Left ventricle myocardium superior (tissue), 1 donor: Measurements from ENCODE around the gene RNF151. TPM values are rescaled to one million over a fixed set of nuclear protein-coding genes. Genes with fewer than 3 reads are reported as not detected.

ENCODE experiments used
- total RNA-seq: library from RNA; stranded (reverse); fragmentation: NEBNext Ultra II Directional; extraction: Animal tissue kit (Norgen Biotek cat#: 25700); gene quantifications from one replicate; pipeline ENCODE4 v1.2.1, GENCODE V29; 2021
- donor health status: DM: no; HTN: yes; CAD: no; lungs with severe emphysema.

The RNF151 gene
- total RNA-seq, 1 donor from 2014 or later, result not detected

Other genes starting within 250 kb of the RNF151 start
- gene NME3, start 195.3 kb upstream of the RNF151 start, total RNA-seq, result 38.3 TPM
- gene EME2, start 194.0 kb upstream of the RNF151 start, total RNA-seq, result 8.1 TPM
- gene MRPS34, start 193.7 kb upstream of the RNF151 start, total RNA-seq, result 85.9 TPM
- 40.8 TPM for gene SPSB3, start 184.3 kb upstream of the RNF151 start, total RNA-seq
- gene NUBP2, start 183.9 kb upstream of the RNF151 start, total RNA-seq, result 36.6 TPM
- gene IGFALS, start 173.2 kb upstream of the RNF151 start, total RNA-seq, result not detected
- gene HAGH, start 140.0 kb upstream of the RNF151 start, total RNA-seq, result 182 TPM
- gene FAHD1, start 139.7 kb upstream of the RNF151 start, total RNA-seq, result 30.0 TPM
- not detected for gene MEIOB, start 94.7 kb upstream of the RNF151 start, total RNA-seq
- gene HS3ST6, start 48.4 kb upstream of the RNF151 start, total RNA-seq, result not detected
- 25.9 TPM for gene MSRB1, start 23.7 kb upstream of the RNF151 start, total RNA-seq
- 315 TPM for gene RPL3L, start 12.2 kb upstream of the RNF151 start, total RNA-seq
- 769 TPM for gene NDUFB10, start 7.3 kb upstream of the RNF151 start, total RNA-seq
- gene RPS2, start 2.0 kb upstream of the RNF151 start, total RNA-seq, result 788 TPM
- 24.4 TPM for gene TBL3, start 5.2 kb downstream of the RNF151 start, total RNA-seq
- gene NOXO1, start 14.6 kb downstream of the RNF151 start, total RNA-seq, result not detected
- gene GFER, start 17.3 kb downstream of the RNF151 start, total RNA-seq, result 32.2 TPM
- 1.0 TPM for gene SYNGR3, start 23.1 kb downstream of the RNF151 start, total RNA-seq
- gene ZNF598, start 43.0 kb downstream of the RNF151 start, total RNA-seq, result 16.0 TPM
- gene NPW, start 52.9 kb downstream of the RNF151 start, total RNA-seq, result not detected
- 235 TPM for gene NHERF2, start 60.0 kb downstream of the RNF151 start, total RNA-seq
- 22.7 TPM for gene NTHL1, start 81.0 kb downstream of the RNF151 start, total RNA-seq
- 83.0 TPM for gene TSC2, start 81.1 kb downstream of the RNF151 start, total RNA-seq
- 92.9 TPM for gene PKD1, start 169.0 kb downstream of the RNF151 start, total RNA-seq
- 1.7 TPM for gene RAB26, start 181.8 kb downstream of the RNF151 start, total RNA-seq
- 21.4 TPM for gene TRAF7, start 188.9 kb downstream of the RNF151 start, total RNA-seq
- 9.2 TPM for gene CASKIN1, start 229.7 kb downstream of the RNF151 start, total RNA-seq
- 29.9 TPM for gene MLST8, start 238.6 kb downstream of the RNF151 start, total RNA-seq
- gene BRICD5, start 244.0 kb downstream of the RNF151 start, total RNA-seq, result 10.0 TPM
- 42.4 TPM for gene PGP, start 248.0 kb downstream of the RNF151 start, total RNA-seq